MG63 (cell line): Measurements from ENCODE around the gene FAM219A. TPM values are rescaled to one million over a fixed set of nuclear protein-coding genes. Genes with fewer than 3 reads are reported as not detected.

Experiments used
- DNase-seq: peaks from one replicate; pipeline ENCODE4 v3.0.0-alpha.2; 2020
- H3K27me3 ChIP-seq: fragments of 250-450 bp; sonication (Bioruptor Pico); 2 replicates; pipeline ENCODE4 v1.5.1; 2020; ENCODE audit warnings: mild to moderate bottlenecking, moderate library complexity
- H3K36me3 ChIP-seq: fragments of 250-450 bp; sonication (Bioruptor Pico); 2 replicates; pipeline ENCODE4 v1.5.1; 2020; ENCODE audit warnings: mild to moderate bottlenecking, moderate library complexity
- H3K4me3 ChIP-seq: fragments of 250-450 bp; sonication (Bioruptor Pico); 2 replicates; pipeline ENCODE4 v1.5.1; 2020; ENCODE audit warnings: mild to moderate bottlenecking, moderate library complexity
- H3K9me3 ChIP-seq: fragments of 250-450 bp; sonication (Bioruptor Pico); 2 replicates; pipeline ENCODE4 v1.5.1; 2020; ENCODE audit warnings: mild to moderate bottlenecking, moderate library complexity
- total RNA-seq: library from RNA; depleted of rRNA; stranded (reverse); fragments of >200 nt; shearing (Covaris generic); gene quantifications from 2 replicates; pipeline ENCODE4 v1.2.3, GENCODE V29; 2014; ENCODE audit warnings: low replicate concordance; rRNA removed

The FAM219A gene
- total RNA-seq, result 3.1 and 7.7 TPM in 2 replicates

DNA sequence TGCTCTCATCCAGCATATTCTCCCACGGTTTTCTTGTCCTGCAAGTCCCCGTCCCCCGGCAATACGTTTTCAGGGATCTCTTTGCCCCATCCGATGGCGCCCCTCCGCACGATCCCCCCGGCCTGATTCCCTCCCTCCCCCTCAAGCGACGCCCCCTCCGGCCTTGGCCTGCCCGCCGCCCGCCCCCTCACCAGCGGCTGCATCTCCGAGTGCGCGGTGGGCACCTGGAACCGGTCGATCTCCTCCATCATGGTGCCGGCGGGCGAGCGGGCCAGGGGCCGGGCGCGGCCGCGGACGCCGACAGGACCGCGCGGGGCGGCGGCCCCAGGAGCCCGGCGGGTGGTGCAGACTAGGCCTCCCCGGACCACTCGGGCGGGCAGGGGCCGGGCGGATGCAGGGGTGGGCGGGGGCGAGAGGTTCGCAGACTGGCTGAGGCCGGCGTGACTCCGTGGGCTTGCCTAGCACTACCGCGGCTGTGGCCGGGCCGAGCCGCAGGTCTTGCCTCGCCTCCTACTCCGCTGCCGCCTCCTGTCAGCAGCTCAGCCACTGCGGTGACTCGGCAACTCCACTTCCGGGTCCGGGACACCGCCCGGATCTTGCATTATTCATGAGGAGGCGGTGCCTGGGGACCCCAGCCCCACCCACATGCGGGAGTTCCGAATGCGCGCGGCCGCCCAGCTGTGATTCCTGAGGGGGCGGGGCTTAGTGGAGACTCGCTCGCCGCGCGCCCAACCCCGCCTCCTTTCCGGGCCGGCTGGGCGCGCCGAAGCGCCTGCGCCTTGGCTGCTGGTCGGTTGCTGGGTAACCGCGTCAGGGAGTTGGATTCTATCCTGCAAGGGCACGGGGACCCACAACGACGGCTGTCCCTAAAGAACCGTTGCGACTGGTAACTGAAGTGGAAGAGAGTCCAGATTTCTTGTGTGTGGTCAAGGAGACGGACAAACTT is at the start of gene FAM219A, which contains the start of gene DNAI1:
FAM219A (minus strand) TSS at position 558 of the 946 bp plus-strand sequence; CDS start at position 251, 307 bp downstream.
DNAI1 (plus strand) TSS at position 793 of the 946 bp plus-strand sequence. CDS start 201 bp downstream, outside the sequence.
- peak within 1 kb of the TSS; percentile 71 for H3K4me3 ChIP-seq
- H3K27me3 ChIP-seq, result no peaks in the 10 kb centered on the region
- no peaks in the 10 kb centered on the region for H3K9me3 ChIP-seq
- peak; percentile 94 for DNase-seq
- H3K36me3 ChIP-seq, result no peaks in the 10 kb centered on the region

DNA sequence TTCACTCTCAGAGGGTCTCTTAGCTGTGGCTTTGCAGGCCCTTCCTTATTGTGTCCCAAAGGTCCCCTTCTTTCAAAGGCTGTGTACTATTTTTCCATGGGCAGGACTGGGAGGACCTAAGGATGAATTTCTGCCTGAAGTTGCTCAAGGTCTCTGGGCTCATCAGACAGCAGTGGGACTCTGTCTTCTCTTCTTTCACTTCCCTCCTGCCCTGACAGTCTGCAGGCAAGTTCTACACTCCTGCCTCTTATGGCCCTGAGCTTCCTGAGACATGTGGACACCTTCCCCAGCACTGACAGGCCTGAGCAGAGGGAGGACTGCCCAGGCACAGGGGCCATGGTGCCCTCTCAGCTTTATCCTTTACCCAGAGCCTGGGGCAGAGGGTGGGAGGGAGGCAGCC is 49.6 kb upstream of the FAM219A start:
- Histone ChIP-seq H3K27me3 (no peaks in the 10 kb centered on the region), H3K4me3 (no peak overlapping the region), H3K9me3 (no peaks in the 10 kb centered on the region), H3K36me3 (no peaks in the 10 kb centered on the region)
- no peak for DNase-seq

DNA sequence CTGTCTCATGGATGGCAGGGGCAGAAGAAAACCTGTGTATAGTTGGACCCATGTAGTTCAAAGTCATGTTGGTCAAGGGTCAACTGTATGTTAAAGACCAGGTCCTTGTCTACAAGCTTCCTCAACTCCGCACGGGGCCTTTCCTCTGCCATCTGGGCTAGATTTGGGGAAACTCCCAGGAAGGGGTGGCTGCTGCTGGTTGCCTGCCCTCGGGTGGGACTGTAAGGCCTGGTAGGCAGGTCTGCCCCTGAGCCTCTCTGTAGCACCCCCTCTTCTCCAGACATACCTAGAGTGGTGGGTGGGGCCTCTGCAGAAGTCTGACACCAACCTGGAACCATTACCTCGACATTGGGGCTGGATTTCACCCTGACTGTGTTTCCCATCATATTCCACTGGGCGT is 49.2 kb upstream of the FAM219A start:
- Histone ChIP-seq H3K9me3 (no peaks in the 10 kb centered on the region), H3K27me3 (no peaks in the 10 kb centered on the region), H3K4me3 (no peak overlapping the region), H3K36me3 (no peaks in the 10 kb centered on the region)
- no peak for DNase-seq

DNA sequence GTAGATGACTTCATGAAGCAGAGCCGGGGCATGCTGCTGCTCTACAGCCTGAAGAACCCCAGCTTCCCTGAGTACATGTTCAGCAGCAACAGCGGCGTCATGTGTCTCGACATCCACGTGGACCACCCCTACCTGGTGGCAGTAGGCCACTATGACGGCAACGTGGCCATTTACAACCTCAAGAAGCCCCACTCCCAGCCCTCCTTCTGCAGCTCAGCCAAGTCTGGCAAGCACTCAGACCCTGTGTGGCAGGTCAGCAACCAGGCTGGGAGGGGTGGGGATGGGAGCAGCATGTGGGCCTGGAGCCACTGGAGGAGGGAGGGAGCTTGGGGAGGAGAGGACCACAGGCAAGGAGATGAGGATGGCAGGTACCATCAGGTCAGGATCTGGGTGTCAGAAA is 48.3 kb upstream of the FAM219A start:
- Histone ChIP-seq H3K9me3 (no peaks in the 10 kb centered on the region), H3K27me3 (no peaks in the 10 kb centered on the region), H3K4me3 (no peak overlapping the region), H3K36me3 (no peaks in the 10 kb centered on the region)
- no peak for DNase-seq

GRCh38 chr9:34505370-34506120 is 47.2 kb upstream of the FAM219A start:
- H3K36me3 ChIP-seq, result no peaks in the 10 kb centered on the region
- no peaks in the 10 kb centered on the region for H3K9me3 ChIP-seq
- peak; percentile 37 for DNase-seq
- no peaks in the 10 kb centered on the region for H3K27me3 ChIP-seq
- no peak overlapping the region for H3K4me3 ChIP-seq

DNA sequence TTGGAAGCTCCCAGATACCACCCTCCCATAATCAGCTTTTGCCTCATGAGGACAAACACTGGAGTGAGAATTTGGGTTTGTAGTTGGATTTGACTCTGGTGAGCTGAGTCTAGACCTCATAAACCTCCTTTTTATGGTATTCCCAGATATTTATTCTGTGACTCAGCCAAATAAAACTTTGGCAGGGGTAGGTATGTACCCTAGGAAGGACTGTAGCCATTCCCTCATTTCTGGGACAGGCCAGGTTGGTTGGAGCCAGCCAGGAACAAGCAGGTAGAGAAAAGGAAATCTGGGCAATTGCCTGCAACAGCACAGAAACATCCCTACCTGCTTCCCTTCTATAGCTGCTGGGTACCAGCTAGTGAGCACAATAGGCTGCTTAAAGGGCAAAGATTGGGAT is 45.0 kb upstream of the FAM219A start:
- Histone ChIP-seq H3K36me3 (no peaks in the 10 kb centered on the region), H3K9me3 (no peaks in the 10 kb centered on the region), H3K4me3 (no peak overlapping the region), H3K27me3 (no peaks in the 10 kb centered on the region)
- no peak for DNase-seq

GRCh38 chr9:34502891-34503290 is 44.5 kb upstream of the FAM219A start:
- H3K27me3 ChIP-seq, result no peaks in the 10 kb centered on the region
- no peak for DNase-seq
- H3K4me3 ChIP-seq, result no peak overlapping the region
- no peaks in the 10 kb centered on the region for H3K36me3 ChIP-seq
- H3K9me3 ChIP-seq, result no peaks in the 10 kb centered on the region

- no peak for DNase-seq
- H3K27me3 ChIP-seq, result no peaks in the 10 kb centered on the region
- no peaks in the 10 kb centered on the region for H3K36me3 ChIP-seq
- no peak overlapping the region for H3K4me3 ChIP-seq
- no peaks in the 10 kb centered on the region for H3K9me3 ChIP-seq
These were observed 44.1 kb upstream of the FAM219A start for GRCh38 chr9:34502471-34502870.

DNA sequence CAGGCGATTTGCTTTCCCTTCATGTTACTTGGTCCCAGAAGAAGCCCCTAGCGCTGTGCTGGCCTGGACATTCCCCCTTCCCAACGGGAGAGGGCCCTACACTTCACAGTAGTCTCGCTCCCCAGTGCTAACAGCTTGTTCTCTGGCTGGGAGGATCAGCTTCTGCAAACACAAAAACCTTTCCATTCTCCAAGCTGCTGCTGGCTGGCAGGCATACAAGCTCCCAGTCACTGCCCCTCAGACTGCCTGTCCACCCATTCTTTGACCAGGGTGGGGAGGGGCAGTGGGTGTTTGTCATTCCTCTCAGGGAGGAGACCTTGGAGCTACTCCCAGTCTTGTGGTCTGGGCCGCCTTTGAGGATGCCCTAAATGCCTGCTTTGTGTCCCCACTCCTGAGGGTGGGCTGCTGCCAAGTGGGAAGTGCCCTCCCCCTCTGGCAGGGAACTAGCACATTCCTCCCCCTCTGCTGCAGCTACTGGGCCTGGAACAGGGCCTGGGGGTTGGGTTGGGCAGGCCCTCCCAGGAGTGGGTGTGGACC is 43.6 kb upstream of the FAM219A start:
- Histone ChIP-seq H3K9me3 (no peaks in the 10 kb centered on the region), H3K36me3 (no peaks in the 10 kb centered on the region), H3K27me3 (no peaks in the 10 kb centered on the region), H3K4me3 (no peak overlapping the region)
- DNase-seq, result peak; percentile 85

DNA sequence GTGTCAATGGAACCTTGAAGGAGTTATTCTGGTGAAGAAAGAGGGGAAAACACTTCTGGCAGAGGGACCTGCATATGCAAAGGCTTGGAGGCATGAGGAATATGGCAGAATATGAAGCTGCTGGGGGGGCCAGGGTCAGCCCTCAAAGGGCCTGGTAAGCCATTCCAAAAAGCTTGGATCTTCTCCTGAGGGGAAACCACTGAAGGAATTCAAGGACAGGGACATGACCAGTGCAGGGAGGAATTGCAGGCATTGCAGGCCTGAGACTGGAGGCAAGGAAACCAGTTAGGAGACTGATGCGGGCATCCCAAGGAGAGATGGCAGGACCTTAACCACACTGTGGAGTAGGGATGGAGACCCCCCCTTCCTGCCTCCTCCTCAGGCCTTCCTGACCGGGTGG is 43.0 kb upstream of the FAM219A start:
- no peak for DNase-seq
- Histone ChIP-seq H3K4me3 (no peak overlapping the region), H3K27me3 (no peaks in the 10 kb centered on the region), H3K36me3 (no peaks in the 10 kb centered on the region), H3K9me3 (no peaks in the 10 kb centered on the region)

GRCh38 chr9:34500623-34501267 is 42.4 kb upstream of the FAM219A start:
- Histone ChIP-seq H3K36me3 (no peaks in the 10 kb centered on the region), H3K27me3 (no peaks in the 10 kb centered on the region), H3K4me3 (no peak overlapping the region), H3K9me3 (no peaks in the 10 kb centered on the region)
- no peak for DNase-seq

DNA sequence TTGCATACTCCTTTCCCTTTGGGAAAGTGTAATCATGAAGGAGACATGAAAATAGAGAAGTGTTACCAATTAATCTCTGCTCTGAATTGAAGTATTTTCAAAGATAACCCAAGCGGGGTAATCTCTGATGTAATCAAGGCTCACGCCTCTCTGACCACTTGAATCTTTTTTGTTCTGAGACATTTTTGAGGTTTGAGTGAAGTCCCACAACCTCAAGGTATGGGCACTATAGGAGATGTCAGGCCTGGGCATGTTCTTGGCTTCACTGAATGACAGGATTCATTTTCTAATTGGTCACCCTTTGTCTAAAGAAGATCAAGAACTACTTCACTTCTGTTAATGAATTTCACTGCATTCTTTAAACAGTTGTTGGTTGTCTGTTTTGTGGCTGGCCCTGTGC is 40.7 kb upstream of the FAM219A start:
- Histone ChIP-seq H3K27me3 (no peaks in the 10 kb centered on the region), H3K4me3 (no peak overlapping the region), H3K9me3 (no peaks in the 10 kb centered on the region), H3K36me3 (no peaks in the 10 kb centered on the region)
- no peak for DNase-seq

- no peaks in the 10 kb centered on the region for H3K9me3 ChIP-seq
- DNase-seq, result no peak
- H3K36me3 ChIP-seq, result no peaks in the 10 kb centered on the region
- no peaks in the 10 kb centered on the region for H3K27me3 ChIP-seq
- H3K4me3 ChIP-seq, result no peak overlapping the region
These were observed 40.2 kb upstream of the FAM219A start for GRCh38 chr9:34498553-34498952.

- no peak for DNase-seq
- Histone ChIP-seq H3K9me3 (no peaks in the 10 kb centered on the region), H3K36me3 (no peaks in the 10 kb centered on the region), H3K27me3 (no peaks in the 10 kb centered on the region), H3K4me3 (no peak overlapping the region)
These were observed 37.9 kb upstream of the FAM219A start for GRCh38 chr9:34496149-34496712.

DNA sequence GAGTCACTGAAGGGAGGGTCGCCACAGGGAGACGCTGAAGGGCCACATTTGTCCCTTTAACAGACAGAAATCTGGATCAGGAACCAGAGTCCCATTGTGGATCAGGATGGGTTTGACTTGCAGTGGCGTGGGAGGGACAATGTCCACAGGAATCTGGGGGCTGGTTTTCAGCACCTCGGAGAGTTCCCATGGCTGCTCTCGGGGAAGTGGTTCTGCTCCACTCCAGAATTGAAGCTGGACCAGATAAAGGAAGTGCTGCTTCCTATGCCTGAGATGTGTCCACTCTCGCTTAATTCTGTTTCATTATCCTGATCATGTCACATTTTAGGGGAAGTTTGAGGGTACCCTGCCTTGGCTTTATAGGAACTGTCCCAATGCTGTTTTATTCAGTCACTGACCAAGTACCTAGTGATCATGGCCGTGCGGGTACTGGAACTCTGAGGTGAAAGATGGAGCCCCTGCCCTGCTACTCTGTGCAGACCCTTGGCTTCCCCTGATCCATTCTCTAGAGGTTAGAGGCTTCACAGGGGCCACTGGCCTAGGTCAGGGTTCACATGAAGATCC is 35.7 kb upstream of the FAM219A start:
- Histone ChIP-seq H3K4me3 (no peak overlapping the region), H3K36me3 (no peaks in the 10 kb centered on the region), H3K27me3 (no peaks in the 10 kb centered on the region), H3K9me3 (no peaks in the 10 kb centered on the region)
- peak; percentile 10 for DNase-seq

DNA sequence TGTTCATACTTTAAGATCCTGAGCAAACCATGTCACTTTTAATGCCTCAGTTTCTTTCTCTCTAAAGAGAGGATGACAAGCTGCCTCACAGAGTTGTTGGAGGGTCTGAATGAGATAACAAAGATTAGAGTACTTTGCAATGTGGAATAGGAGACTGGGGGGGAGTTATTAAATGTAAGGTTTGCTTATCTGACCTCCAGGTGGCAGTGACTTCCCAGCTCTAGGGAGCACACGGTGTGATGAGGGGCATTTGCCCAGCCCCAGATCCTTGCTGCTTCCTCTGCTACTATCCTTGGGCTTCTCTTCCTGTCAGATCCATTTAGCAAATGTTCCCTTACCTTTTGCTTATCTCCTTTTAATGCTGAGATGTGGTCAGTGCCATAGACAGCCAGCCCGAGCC is 33.7 kb upstream of the FAM219A start:
- no peak overlapping the region for H3K4me3 ChIP-seq
- H3K36me3 ChIP-seq, result no peaks in the 10 kb centered on the region
- DNase-seq, result no peak
- no peaks in the 10 kb centered on the region for H3K9me3 ChIP-seq
- H3K27me3 ChIP-seq, result no peaks in the 10 kb centered on the region
